ENCODE results near the gene PPP6R3. TPM values are rescaled to one million over a fixed set of nuclear protein-coding genes. Genes with fewer than 3 reads are reported as not detected.
A peak's percentile ranks its signal among the peaks of the same experiment; 100 is the strongest.
"Not testable (repeated sequence)": the region's sequence is repeated elsewhere in the genome, so short reads cannot be mapped to it uniquely, and the experiment has no call there.

PPP6R3 gene
- total and polyA plus RNA-seq, 10 of the 15 experiments (the other 5 are each of a cell fraction or from before 2014, with no cell fraction given): 12.4 to 123 (median 74.1) TPM

DNA sequence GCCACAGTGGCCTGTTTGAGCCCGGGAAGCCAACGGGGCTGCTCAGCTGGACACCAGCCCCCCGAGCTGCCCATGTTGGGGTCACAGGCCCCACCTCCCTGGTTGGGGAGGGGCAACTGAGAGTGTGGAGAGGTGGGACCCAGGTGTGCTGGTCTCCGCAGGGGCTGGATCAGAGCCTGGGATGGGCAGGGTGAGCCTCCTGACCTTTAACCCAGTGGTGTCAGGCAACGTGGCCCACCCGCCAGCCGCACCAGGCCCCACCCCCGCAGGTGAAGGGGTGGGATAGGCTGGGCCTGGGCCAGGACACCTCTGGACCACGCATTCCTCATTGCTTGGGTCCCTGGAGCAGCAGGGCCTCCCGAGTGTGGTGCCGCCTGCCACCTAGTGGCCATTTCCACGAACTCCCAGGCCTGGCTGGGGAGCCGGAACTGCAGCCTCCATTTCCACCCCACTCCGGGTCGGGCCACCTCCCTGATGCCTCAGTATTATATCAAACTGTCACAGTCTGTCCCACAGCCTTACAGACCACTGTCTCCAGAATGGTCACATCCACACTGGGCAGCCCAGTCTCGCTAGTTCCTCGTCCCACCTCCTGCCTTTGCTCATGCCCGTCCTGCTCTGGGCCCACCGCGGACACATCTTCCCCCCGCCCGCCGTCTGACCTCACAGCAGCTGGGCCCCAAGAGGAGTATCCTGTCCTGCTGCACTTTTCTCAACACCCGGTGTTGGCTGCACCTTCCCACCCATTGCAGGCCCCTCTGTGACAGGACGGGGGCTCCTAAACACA is 13.3 kb upstream of the PPP6R3 start (continued):
- TF ChIP-seq BHLHE40 (IDR thresholded peaks at IDR 0.05; ENCODE audit: borderline replicate concordance in 1 of 2, low read depth in 2 of 2, low read length in 1 of 2) (no peak), ZNF24 (IDR thresholded peaks at IDR 0.05) (no peak), IKZF1 (conservative IDR thresholded peaks at IDR 0.05) (peak; percentile 48; the same call in 1 of the 2 replicates), ZZZ3 (IDR thresholded peaks at IDR 0.05; ENCODE audit: control insufficient read depth, insufficient read length, low read depth) (no peak), BACH1 (IDR thresholded peaks at IDR 0.05; ENCODE audit: borderline replicate concordance) (no peak), MYB (IDR thresholded peaks at IDR 0.05; ENCODE audit: borderline replicate concordance, low read depth, low read length) (no peak), SUPT20H (IDR thresholded peaks at IDR 0.05; ENCODE audit: borderline replicate concordance, control insufficient read depth, low read depth, low read length) (no peak), CREB1 (IDR thresholded peaks at IDR 0.05; ENCODE audit: low read depth) (no peak), NR2C1 (IDR thresholded peaks at IDR 0.05) (no peak)
- TF ChIP-seq, protein P1, sequence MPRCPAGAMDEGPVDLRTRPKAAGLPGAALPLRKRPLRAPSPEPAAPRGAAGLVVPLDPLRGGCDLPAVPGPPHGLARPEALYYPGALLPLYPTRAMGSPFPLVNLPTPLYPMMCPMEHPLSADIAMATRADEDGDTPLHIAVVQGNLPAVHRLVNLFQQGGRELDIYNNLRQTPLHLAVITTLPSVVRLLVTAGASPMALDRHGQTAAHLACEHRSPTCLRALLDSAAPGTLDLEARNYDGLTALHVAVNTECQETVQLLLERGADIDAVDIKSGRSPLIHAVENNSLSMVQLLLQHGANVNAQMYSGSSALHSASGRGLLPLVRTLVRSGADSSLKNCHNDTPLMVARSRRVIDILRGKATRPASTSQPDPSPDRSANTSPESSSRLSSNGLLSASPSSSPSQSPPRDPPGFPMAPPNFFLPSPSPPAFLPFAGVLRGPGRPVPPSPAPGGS (IDR thresholded peaks at IDR 0.05; ENCODE audit: borderline replicate concordance, insufficient read depth, low read depth, low read length, poor library complexity, severe bottlenecking): no peak
- TF ChIP-seq, protein P2, sequence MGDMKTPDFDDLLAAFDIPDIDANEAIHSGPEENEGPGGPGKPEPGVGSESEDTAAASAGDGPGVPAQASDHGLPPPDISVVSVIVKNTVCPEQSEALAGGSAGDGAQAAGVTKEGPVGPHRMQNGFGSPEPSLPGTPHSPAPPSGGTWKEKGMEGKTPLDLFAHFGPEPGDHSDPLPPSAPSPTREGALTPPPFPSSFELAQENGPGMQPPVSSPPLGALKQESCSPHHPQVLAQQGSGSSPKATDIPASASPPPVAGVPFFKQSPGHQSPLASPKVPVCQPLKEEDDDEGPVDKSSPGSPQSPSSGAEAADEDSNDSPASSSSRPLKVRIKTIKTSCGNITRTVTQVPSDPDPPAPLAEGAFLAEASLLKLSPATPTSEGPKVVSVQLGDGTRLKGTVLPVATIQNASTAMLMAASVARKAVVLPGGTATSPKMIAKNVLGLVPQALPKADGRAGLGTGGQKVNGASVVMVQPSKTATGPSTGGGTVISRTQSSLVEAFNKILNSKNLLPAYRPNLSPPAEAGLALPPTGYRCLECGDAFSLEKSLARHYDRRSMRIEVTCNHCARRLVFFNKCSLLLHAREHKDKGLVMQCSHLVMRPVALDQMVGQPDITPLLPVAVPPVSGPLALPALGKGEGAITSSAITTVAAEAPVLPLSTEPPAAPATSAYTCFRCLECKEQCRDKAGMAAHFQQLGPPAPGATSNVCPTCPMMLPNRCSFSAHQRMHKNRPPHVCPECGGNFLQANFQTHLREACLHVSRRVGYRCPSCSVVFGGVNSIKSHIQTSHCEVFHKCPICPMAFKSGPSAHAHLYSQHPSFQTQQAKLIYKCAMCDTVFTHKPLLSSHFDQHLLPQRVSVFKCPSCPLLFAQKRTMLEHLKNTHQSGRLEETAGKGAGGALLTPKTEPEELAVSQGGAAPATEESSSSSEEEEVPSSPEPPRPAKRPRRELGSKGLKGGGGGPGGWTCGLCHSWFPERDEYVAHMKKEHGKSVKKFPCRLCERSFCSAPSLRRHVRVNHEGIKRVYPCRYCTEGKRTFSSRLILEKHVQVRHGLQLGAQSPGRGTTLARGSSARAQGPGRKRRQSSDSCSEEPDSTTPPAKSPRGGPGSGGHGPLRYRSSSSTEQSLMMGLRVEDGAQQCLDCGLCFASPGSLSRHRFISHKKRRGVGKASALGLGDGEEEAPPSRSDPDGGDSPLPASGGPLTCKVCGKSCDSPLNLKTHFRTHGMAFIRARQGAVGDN (IDR thresholded peaks at IDR 0.05): no peak

DNA sequence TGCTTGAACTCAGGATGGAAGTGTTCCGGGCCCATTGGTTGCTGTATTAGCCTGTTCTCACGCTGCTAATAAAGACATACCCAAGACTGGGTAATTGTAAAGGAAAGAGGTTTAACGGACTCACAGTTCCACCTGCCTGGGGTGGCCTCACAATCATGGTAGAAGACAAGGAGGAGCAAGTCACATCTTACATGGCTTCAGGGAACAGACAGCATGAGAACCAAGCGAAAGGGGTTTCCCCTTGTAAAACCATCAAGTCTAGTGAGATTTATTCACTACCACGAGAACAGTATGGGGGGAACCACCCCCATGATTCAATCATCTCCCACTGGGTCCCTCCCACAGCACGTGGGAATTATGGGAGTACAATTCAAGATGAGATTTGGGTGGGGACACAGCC is 12.6 kb upstream of the PPP6R3 start:
- H3K4me1 ChIP-seq (ENCODE audit: control insufficient read depth, insufficient read depth, low read length); H3K9me3 ChIP-seq (replicated peaks; ENCODE audit: control insufficient read depth, insufficient read depth, low read length); in situ Hi-C loops (cut with MboI); H4K20me1 ChIP-seq (ENCODE audit: control insufficient read depth, insufficient read depth); POLR2A ChIA-PET; H3K36me3 ChIP-seq (ENCODE audit: control insufficient read depth in 2 of 2, insufficient read depth in 2 of 2, low read length in 1 of 2); FAIRE-seq; H3K27me3 ChIP-seq (replicated peaks in 1 of 2; ENCODE audit: control insufficient read depth in 2 of 2, insufficient read depth in 2 of 2, low read length in 1 of 2); H3K4me2 ChIP-seq (ENCODE audit: control insufficient read depth, insufficient read depth); DNase-seq (ENCODE audit: low read depth, low spot score); BruUV-seq (replicated peaks); RAD21 ChIA-PET (ENCODE audit: unreplicated experiment); H3K79me2 ChIP-seq (ENCODE audit: control insufficient read depth, insufficient read depth, low read length); ATAC-seq; H3K4me3 ChIP-seq; H2AFZ ChIP-seq (ENCODE audit: control insufficient read depth, low read depth, low read length); H3K27ac ChIP-seq (ENCODE audit: control insufficient read depth, insufficient read depth); H3K9ac ChIP-seq (ENCODE audit: control insufficient read depth, insufficient read depth, low read length): not testable (repeated sequence)
- SMC1A ChIA-PET (ENCODE audit: uncharacterized antibody, unreplicated experiment): interaction anchor here (0.6 kb wide), 1 partner anchor 10 kb away, joined by 3 read pairs; no protein-coding TSS in a partner anchor
- CTCF ChIA-PET: interaction anchor here (1.2 kb wide), 1 partner anchor 150 kb away, joined by 3 read pairs; no protein-coding TSS in a partner anchor
- intact Hi-C loops (cut with micrococcal nuclease; ENCODE audit: unreplicated experiment): loop anchor here (1.0 to 5.0 kb wide), 3 partner anchors 64 to 191 kb away; no protein-coding TSS in a partner anchor
- WGBS (ENCODE audit: insufficient coverage, insufficient replicate concordance, low lambda C conversion rate, missing lambda C conversion rate): 67% methylated on average over 6 of the region's 6 CpGs
